GOT3 (cell line): ENCODE measurements around the gene HECW1.
"Not testable (repeated sequence)": the region's sequence is repeated elsewhere in the genome, so short reads cannot be mapped to it uniquely, and the experiment has no call there.

ENCODE experiments used
- DNase-seq: peaks from one replicate; lab custom pipeline; 2025; ENCODE audit warnings: mixed read lengths; lab: John Stamatoyannopoulos, UW

The HECW1 gene

GRCh38 chr7:43112459-43112940, at the start of gene HECW1:
TSS of gene HECW1 (plus strand) at chr7:43112647. CDS start at chr7:43243906, 131,259 bp downstream.
- DNase-seq = no peak

- DNase-seq = no peak
Measured at GRCh38 chr7:43071604-43072003, 40.8 kb upstream of the HECW1 start.

- DNase-seq = no peak
Measured at GRCh38 chr7:43072530-43072929, 39.9 kb upstream of the HECW1 start.

- DNase-seq = not testable (repeated sequence)
Measured at GRCh38 chr7:43073811-43074210, 38.6 kb upstream of the HECW1 start.

- no peak for DNase-seq
Measured at GRCh38 chr7:43076189-43076605, 36.2 kb upstream of the HECW1 start.

GRCh38 chr7:43076606-43077005, 35.8 kb upstream of the HECW1 start:
- no peak for DNase-seq

GRCh38 chr7:43077285-43077684, 35.2 kb upstream of the HECW1 start:
- DNase-seq = no peak

GRCh38 chr7:43077732-43078391, 34.6 kb upstream of the HECW1 start:
- no peak for DNase-seq

GRCh38 chr7:43078794-43079193, 33.7 kb upstream of the HECW1 start:
- DNase-seq = no peak

GRCh38 chr7:43081603-43082002, 30.8 kb upstream of the HECW1 start:
- DNase-seq = no peak

- DNase-seq = no peak
Measured at GRCh38 chr7:43083106-43083505, 29.3 kb upstream of the HECW1 start.

- no peak for DNase-seq
Measured at GRCh38 chr7:43085017-43085416, 27.4 kb upstream of the HECW1 start.

- no peak for DNase-seq
Measured at GRCh38 chr7:43085992-43086391, 26.5 kb upstream of the HECW1 start.

- DNase-seq = no peak
Measured at GRCh38 chr7:43092819-43093218, 19.6 kb upstream of the HECW1 start.

GRCh38 chr7:43096875-43097274, 15.6 kb upstream of the HECW1 start:
- no peak for DNase-seq

GRCh38 chr7:43099750-43100149, 12.7 kb upstream of the HECW1 start:
- no peak for DNase-seq

GRCh38 chr7:43104874-43105520, 7.5 kb upstream of the HECW1 start:
- DNase-seq = no peak

GRCh38 chr7:43105521-43106120, 6.8 kb upstream of the HECW1 start:
- no peak for DNase-seq

- DNase-seq = no peak
Measured at GRCh38 chr7:43108255-43109011, 4.0 kb upstream of the HECW1 start.

GRCh38 chr7:43110791-43111535, 1.5 kb upstream of the HECW1 start:
- DNase-seq = no peak

GRCh38 chr7:43111630-43112458, 603 bp upstream of the HECW1 start:
- DNase-seq = no peak
